ENCODE results near the gene TNFRSF11A.

Gene TNFRSF11A

GRCh38 chr18:62324917-62325805 is at the start of gene TNFRSF11A:
Gene TNFRSF11A, plus strand, starts transcription at chr18:62325310. Its CDS starts 43 bp downstream, at chr18:62325353.
- peak; percentile 86 for DNase-seq

DNA sequence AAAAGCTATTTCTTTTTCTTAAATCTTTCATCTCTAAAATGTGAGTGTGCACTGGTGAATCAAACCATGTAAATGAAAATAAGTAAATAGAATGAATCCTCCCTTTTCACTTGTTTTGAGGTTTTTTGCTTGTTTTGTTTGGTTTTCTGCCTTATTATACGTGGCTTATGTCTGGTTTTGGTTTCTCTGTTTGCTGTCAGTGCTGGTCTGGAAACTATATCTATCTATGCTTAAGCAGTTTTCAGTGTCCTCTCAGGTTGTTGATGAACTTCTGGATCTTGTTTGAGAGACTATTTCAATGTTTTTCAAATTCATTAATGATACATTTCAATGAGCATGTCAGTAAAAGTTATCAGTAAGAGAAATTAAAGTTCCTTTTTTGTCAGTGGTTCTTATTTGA is 48.1 kb upstream of the TNFRSF11A start:
- DNase-seq = no peak

- DNase-seq = no peak
These were observed 45.5 kb upstream of the TNFRSF11A start for GRCh38 chr18:62279561-62279960.

GRCh38 chr18:62280058-62280457 is 45.1 kb upstream of the TNFRSF11A start:
- no peak for DNase-seq

DNA sequence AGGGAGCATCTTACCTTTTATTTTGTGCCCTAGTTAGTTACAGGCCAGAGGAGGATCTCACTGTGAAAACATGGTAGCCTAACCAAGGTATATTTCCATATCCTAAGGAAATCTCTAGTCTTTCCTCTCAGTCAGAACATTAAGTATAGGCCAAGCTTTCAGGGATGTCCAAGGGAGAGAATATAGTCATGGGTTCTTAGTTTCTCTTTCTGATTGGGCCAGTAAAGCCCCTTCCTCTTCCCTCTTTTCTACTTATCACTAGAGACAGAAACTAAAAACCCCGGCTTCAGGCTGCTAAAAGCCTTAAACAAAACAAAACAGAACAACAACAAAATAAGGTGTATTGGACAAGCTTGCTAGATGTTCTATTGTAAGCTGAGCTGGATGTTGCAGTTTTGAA is 44.3 kb upstream of the TNFRSF11A start:
- DNase-seq = no peak

DNA sequence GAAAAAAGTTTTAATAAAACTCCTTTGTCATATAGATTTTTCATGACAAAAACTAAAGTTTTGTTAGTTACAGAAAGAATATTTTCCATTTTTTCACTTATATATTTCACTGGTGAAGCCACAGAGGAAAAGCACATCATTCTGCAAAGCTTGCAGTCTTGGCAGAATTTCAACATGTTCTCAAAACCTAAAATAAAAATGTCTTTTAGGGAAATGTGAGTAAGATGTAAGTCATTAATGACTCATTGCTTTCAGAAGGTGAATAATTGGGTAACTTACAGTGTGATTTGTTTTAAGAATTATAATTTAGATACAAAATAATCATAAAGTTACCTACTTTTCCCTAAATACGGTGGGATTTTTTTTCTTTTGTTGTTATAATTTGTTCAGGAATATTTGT is 43.4 kb upstream of the TNFRSF11A start:
- no peak for DNase-seq

- no peak for DNase-seq
These were observed 42.9 kb upstream of the TNFRSF11A start for GRCh38 chr18:62282188-62282629.

- DNase-seq = no peak
These were observed 40.5 kb upstream of the TNFRSF11A start for GRCh38 chr18:62284637-62285036.

- DNase-seq = no peak
These were observed 39.8 kb upstream of the TNFRSF11A start for GRCh38 chr18:62285281-62285680.

DNA sequence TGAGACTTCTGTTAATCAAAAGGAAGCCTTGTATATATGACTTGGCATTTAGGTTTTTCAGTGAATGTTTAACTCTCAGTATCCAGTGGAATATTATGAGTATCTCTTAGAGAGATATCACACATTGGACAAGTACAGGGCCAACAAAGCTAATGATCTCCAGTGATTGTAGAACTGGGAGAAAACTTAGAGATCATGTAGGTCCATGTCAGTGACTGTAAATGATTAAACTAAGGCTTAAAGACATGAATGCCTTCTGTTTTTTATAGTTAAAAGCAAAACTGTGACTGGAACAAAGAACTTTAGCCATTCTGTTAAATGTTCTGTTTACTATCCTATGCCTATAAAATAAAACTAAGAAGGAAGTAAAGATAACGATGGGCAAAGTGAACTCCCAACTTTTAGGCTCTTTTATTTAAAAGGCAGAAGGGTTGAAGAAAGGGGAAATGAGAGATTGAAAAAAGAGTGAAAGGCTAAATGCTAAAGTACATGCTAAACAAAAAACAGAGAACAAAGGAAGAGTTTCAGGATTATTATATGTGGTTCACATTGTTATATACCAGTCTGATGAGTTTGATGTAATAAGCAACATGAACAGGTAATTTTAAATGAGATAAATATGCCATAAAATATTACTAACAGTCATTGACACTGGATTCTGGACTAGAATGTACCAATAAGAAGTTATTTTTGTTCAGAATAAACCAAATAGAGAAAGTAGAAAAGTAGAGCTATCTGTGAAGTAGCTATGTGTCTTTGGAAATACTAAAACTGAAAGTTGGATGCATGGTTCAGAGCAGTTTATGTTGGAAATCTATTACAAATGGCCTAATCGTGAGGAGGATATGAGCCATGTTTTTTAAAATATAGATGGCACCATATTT is 37.1 kb upstream of the TNFRSF11A start:
- no peak for DNase-seq

DNA sequence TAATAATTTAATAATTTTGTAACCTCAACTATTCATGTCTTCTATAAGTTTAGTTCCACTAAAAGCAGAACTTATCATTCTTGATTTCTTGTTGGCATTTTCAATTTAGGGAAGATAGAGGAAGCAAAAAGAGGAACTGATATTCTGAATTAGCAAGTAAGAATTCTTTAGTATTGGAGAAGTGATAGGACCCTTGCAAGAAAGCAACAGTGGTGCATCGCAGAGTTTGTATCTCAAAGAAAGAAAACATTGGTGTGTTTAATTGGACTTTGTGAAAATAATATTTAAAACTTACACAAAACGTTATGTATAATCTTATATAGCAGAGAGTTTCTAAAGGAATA is 36.5 kb upstream of the TNFRSF11A start:
- DNase-seq = no peak

DNA sequence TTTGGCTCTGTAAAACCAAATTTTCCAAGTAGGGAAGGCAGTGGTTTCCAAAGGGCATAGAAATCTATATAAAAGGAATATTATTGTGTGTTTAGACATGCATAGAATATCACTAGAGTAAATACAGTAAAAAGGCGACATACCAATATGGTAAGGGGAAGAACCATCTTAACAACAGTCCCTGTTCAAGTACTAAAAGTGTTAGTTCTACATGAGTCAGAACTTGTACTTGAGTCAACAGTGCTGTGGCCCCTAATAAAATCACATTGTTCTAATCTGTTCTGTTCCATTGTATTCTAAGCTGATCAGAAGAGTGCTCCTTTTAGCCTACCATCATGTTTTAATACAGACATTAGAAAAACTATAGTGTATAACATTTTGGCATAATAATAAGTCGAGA is 36.1 kb upstream of the TNFRSF11A start:
- DNase-seq = no peak

- DNase-seq = no peak
These were observed 31.0 kb upstream of the TNFRSF11A start for GRCh38 chr18:62294073-62294472.

DNA sequence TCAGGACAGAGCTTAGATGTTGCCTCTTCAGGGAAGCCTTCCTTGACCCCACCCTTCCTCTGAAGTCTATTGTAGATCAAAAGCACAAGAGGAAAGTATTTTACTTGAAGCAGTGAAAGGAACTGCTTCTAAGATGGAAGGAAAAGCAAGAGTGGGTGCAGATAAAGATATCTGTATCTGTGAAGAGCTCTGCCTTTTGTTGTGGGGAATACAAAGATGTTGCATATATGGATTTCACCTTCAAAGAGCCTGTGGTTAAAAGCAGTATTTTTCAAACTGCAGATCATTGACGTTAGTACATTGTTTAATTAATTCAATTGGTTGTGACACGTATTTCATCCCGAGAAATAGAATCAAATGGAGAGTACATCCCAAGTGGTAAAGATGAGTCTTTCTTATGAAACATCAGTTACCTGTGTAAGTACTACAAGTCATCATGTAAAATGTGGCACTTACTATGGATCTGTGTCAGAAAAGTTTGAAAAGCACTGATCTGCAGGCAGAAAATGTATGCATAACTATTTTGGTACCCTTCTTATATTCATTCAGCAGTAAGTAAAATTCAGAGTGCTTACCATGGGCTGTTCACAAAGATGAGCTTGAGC is 24.6 kb upstream of the TNFRSF11A start:
- no peak for DNase-seq

DNA sequence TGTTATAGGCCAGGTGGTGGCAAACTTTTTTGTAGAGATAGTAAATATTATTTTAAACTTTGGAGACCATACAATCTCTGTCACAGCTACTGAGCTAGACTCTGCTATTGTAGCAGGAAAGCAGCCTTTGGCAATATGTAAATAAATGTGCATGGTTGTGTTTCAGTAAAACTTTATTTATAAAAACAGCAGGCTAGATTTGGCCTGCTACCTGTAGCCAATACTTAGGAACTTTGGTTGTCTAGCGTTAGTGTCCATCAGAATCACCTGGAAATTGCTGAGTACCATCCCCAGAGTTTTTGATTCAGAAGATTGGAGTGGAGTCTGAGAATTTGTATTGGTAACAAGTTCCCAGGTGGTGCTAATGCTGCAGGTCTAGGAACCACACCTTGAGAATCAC is 23.8 kb upstream of the TNFRSF11A start:
- DNase-seq = no peak

DNA sequence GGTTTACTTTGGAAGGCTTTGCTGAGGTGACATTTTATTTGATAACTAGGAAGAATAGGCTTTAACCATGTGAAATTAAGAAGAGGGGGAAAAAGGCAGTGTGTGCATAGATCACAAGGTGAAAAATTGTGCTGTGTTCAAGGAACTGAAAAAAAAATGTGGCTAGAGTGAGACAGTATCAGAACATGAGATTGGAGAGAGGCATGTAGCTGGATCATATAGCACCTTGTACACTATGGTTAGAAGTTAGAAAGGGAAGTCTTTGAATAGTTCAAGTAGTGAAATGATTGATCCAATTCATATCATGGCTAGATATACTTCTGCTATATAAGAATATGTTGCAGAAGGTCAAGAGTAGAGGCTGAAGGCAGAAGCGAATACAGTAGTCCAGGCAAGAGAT is 12.3 kb upstream of the TNFRSF11A start:
- DNase-seq = no peak

DNA sequence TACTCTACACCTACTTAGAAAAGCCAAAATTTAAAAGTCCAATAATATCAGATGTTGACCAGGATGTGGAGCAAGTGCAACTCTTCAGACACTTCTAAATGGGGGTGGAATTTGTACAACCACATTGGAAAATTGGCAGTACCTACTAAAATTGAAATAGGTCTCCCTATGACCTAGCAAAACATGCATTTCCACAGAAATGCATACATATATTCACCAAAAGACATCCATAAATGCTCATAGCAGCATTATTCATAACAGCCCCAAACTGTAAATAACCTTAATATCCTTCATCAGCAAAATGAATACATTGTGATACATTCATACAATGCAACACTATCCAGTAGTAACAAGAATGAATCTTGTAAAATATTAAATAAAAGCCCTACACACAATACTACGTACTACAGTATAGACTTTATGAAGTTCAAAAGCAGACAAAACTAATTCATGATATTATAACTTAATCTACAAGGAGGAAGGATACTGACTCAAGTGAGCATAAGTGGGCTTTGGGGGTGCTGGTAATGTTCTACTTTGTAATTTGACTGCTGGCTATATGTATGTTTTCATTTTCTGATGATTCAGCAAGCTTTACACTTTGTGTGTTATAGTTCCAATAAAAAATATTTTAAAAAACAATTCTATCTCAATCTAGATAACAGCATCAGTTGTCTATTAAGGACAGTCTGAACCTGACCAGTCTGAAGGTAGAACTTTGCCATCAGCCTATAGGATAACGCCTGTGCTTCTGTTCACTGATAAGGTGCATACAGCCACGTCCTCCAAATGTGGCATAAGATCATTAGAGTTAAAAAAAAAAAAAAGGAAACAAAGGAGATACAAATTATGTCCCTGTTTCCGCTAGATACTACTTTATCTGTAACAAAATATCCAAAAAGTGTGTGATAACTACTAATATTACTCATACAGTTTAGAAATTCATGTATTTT is 6.6 kb upstream of the TNFRSF11A start:
- DNase-seq = no peak

DNA sequence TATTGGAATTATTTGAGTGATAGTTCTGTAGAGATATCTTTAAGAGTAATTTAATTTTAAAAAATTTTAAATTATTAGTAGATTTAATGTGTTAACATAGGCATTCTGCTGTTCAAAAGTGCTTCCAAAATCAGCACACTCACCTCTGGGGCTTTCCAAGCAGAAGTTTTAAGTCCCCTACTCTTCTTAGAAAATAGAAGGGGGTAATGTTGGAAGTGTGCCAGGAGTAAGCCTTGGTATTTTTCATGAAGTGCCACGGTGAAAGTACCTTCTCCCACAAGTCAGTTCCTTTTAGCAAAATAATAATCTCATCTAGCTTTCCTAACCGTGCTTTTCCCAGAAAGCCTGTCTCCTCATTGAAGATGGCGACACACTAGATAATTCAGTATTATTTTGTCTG is 3.9 kb upstream of the TNFRSF11A start:
- no peak for DNase-seq

DNA sequence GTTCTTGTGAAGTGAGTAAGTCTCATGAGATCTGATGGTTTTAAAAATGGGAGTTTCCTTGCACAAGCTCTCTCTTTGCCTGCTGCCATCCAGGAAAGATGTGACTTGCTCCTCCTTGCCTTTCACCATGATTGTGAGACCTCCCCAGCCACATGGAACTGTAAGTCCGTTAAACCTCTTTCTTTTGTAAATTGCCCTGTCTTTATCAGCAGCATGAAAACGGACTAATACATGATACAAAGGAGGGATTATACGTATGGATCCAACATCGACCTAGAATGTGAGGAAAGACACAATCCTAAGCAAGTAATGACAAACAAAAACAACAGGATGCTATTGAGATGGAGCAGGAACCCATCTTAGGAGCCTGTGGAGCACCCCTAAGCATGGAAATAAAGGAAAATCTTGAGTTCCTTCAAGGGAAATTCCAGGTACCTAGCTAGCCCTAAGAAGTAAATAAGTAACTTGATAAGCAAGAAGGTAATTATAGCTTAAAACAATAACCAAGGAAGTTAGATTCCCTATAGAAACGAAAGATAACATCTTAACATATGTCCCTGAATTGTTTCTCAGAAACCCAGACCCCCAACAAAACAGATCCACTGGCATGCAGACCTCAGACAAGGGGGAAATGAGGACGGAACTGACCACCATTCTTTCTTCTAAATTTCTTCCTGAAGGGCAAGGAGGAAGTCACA is 1.5 kb upstream of the TNFRSF11A start:
- DNase-seq = no peak

DNA sequence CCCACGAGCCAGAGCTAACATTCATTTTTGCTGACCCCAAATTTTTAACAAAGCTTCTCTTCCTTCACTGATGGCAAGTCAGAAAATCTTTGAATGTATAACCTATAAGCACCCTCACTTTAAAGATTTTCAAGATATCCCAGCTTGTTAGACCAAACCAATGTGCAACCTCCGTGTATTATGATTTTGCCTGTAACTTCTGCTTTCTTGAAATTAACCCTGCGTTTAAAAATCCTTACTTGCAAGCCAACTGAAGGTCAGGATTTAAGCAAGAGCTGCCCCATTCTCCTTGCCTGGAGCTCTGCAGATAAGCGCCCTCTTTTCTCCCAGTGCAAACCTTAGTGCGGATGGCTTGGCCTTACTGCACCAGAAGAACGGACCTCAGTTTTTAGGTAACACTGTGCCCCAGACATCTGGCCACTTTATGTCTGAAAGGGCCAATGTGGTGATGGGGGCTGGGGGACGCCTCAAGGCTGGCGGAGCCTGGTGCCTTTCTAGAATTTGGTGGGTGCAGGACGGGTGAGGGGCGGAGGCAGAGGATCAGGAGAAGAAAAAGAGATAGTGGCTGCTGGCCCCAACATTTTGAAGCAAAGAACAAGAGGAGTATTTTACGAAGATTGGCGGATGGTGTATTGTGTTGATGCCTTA is 805 bp upstream of the TNFRSF11A start:
- no peak for DNase-seq
